Activated naive CD4-positive, alpha-beta T cell treated with anti-CD3 and anti-CD28 coated beads for 36 hours (primary cell): ENCODE measurements around the gene PITPNB. TPM values are rescaled to one million over a fixed set of nuclear protein-coding genes. Genes with fewer than 3 reads are reported as not detected.
A peak's percentile ranks its signal among the peaks of the same experiment; 100 is the strongest.

Experiments
- CTCF ChIA-PET: fragments of 350-600 bp; sonication (Branson Sonifier 250); formaldehyde crosslinking; loops from one replicate; lab custom pipeline; 2021; ENCODE audit warnings: antibody characterized with exemption; lab: Charles Lee
- DNase-seq: peaks from one replicate; pipeline ENCODE4 v3.0.0-alpha.2; 2020
- H3K27ac Mint-ChIP-seq: one replicate; pipeline ENCODE4 v1.8.0; 2021; ENCODE audit warnings: mild to moderate bottlenecking, mixed read lengths
- H3K27me3 Mint-ChIP-seq: one replicate; pipeline ENCODE4 v1.8.0; 2021; ENCODE audit warnings: low read depth, mixed read lengths
- H3K36me3 Mint-ChIP-seq: one replicate; pipeline ENCODE4 v1.8.0; 2021; ENCODE audit warnings: low read depth, mixed read lengths
- H3K4me1 Mint-ChIP-seq: one replicate; pipeline ENCODE4 v1.8.0; 2021; ENCODE audit warnings: low read depth, mixed read lengths
- H3K4me3 Mint-ChIP-seq: one replicate; pipeline ENCODE4 v1.8.0; 2021; ENCODE audit warnings: mild to moderate bottlenecking, moderate library complexity, mixed read lengths
- H3K9me3 Mint-ChIP-seq: one replicate; pipeline ENCODE4 v1.8.0; 2021; ENCODE audit warnings: mixed read lengths
- intact Hi-C: fragments of 100-400 bp; cut with micrococcal nuclease; formaldehyde crosslinking; loops from one replicate; pipeline ENCODE4 v1.15.1; 2023
- total RNA-seq, 2 experiments: library from RNA; stranded (reverse); gene quantifications; one replicate each; pipeline ENCODE4 v1.2.3, GENCODE V29; 2021

Gene PITPNB
- total RNA-seq, 2 experiments from 2014 or later: 76.4 to 78.7 TPM

- Mint-ChIP-seq H3K4me1 (peaks cover 2% of the 10 kb centered on the region), H3K4me3 (no peak overlapping the region), H3K27me3 (no peaks in the 10 kb centered on the region), H3K36me3 (peaks cover 10% of the 10 kb centered on the region), H3K27ac (no peak overlapping the region), H3K9me3 (no peaks in the 10 kb centered on the region)
- no peak for DNase-seq
- CTCF ChIA-PET: no interaction called here
- intact Hi-C loops: no loop called here
These were observed 22.1 kb upstream of the PITPNB start for GRCh38 chr22:27941143-27941542.

- Mint-ChIP-seq H3K9me3 (no peaks in the 10 kb centered on the region), H3K27me3 (no peaks in the 10 kb centered on the region), H3K4me3 (no peak overlapping the region), H3K4me1 (peaks cover 2% of the 10 kb centered on the region), H3K27ac (no peak overlapping the region), H3K36me3 (peaks cover 10% of the 10 kb centered on the region)
- intact Hi-C loops: no loop called here
- CTCF ChIA-PET: interaction anchor here (0.7 kb wide), 1 partner anchor 52 kb away, joined by 6 read pairs; no protein-coding TSS in a partner anchor
- no peak for DNase-seq
These were observed 18.4 kb upstream of the PITPNB start for GRCh38 chr22:27937453-27937852.

GRCh38 chr22:27935897-27936296, 16.8 kb upstream of the PITPNB start:
- no peaks in the 10 kb centered on the region for H3K9me3 Mint-ChIP-seq
- CTCF ChIA-PET: interaction anchor here (0.6 kb wide), 1 partner anchor 1378 kb away, joined by 3 read pairs; no protein-coding TSS in a partner anchor
- peaks cover 5% of the 10 kb centered on the region for H3K36me3 Mint-ChIP-seq
- no peak for DNase-seq
- H3K27ac Mint-ChIP-seq: no peak overlapping the region
- peaks cover 2% of the 10 kb centered on the region for H3K4me1 Mint-ChIP-seq
- H3K27me3 Mint-ChIP-seq: no peaks in the 10 kb centered on the region
- intact Hi-C loops: no loop called here
- H3K4me3 Mint-ChIP-seq: no peak overlapping the region

- Mint-ChIP-seq H3K9me3 (no peaks in the 10 kb centered on the region), H3K36me3 (peaks cover 4% of the 10 kb centered on the region), H3K27me3 (no peaks in the 10 kb centered on the region), H3K4me1 (peaks cover 2% of the 10 kb centered on the region), H3K4me3 (no peak overlapping the region), H3K27ac (no peak overlapping the region)
- DNase-seq: no peak
- intact Hi-C loops: no loop called here
- CTCF ChIA-PET: no interaction called here
These were observed 15.0 kb upstream of the PITPNB start for GRCh38 chr22:27934069-27934468.

- no peak overlapping the region for H3K27ac Mint-ChIP-seq
- CTCF ChIA-PET: no interaction called here
- intact Hi-C loops: no loop called here
- H3K4me3 Mint-ChIP-seq: no peak overlapping the region
- no peaks in the 10 kb centered on the region for H3K9me3 Mint-ChIP-seq
- H3K27me3 Mint-ChIP-seq: no peaks in the 10 kb centered on the region
- DNase-seq: no peak
- H3K4me1 Mint-ChIP-seq: peaks cover 2% of the 10 kb centered on the region
- peaks cover 1% of the 10 kb centered on the region for H3K36me3 Mint-ChIP-seq
These were observed 14.3 kb upstream of the PITPNB start for GRCh38 chr22:27933186-27933983.

GRCh38 chr22:27930331-27931060, 11.4 kb upstream of the PITPNB start:
- CTCF ChIA-PET: no interaction called here

GRCh38 chr22:27927608-27928007, 8.6 kb upstream of the PITPNB start:
- Mint-ChIP-seq H3K9me3 (no peaks in the 10 kb centered on the region), H3K36me3 (peaks cover 9% of the 10 kb centered on the region), H3K4me1 (peaks cover 16% of the 10 kb centered on the region), H3K27ac (no peak overlapping the region), H3K4me3 (no peak overlapping the region), H3K27me3 (no peaks in the 10 kb centered on the region)
- CTCF ChIA-PET: no interaction called here
- no peak for DNase-seq
- intact Hi-C loops: no loop called here

More at GRCh38 chr22:27930331-27931060, 11.4 kb upstream of the PITPNB start:
- peaks cover 7% of the 10 kb centered on the region for H3K4me1 Mint-ChIP-seq
- no peaks in the 10 kb centered on the region for H3K36me3 Mint-ChIP-seq
- no peaks in the 10 kb centered on the region for H3K27me3 Mint-ChIP-seq
- no peak for DNase-seq
- H3K27ac Mint-ChIP-seq: no peak overlapping the region
- H3K4me3 Mint-ChIP-seq: no peak overlapping the region
- intact Hi-C loops: no loop called here
- H3K9me3 Mint-ChIP-seq: no peaks in the 10 kb centered on the region

GRCh38 chr22:27925331-27925730, 6.3 kb upstream of the PITPNB start:
- Mint-ChIP-seq H3K36me3 (peaks cover 16% of the 10 kb centered on the region), H3K9me3 (no peaks in the 10 kb centered on the region), H3K4me1 (peaks cover 29% of the 10 kb centered on the region), H3K4me3 (no peak overlapping the region), H3K27ac (no peak overlapping the region), H3K27me3 (no peaks in the 10 kb centered on the region)
- CTCF ChIA-PET: no interaction called here
- no peak for DNase-seq
- intact Hi-C loops: no loop called here

GRCh38 chr22:27919942-27920755, 1.1 kb upstream of the PITPNB start:
- H3K9me3 Mint-ChIP-seq: no peaks in the 10 kb centered on the region
- peak overlapping the region; percentile 96 for H3K27ac Mint-ChIP-seq
- intact Hi-C loops: loop anchor here (5.0 kb wide), 2 partner anchors 38 to 882 kb away; partner anchors contain the start of gene XBP1
- peaks cover 31% of the 10 kb centered on the region for H3K36me3 Mint-ChIP-seq
- H3K4me1 Mint-ChIP-seq: peaks cover 54% of the 10 kb centered on the region
- no peaks in the 10 kb centered on the region for H3K27me3 Mint-ChIP-seq
- DNase-seq: peak; percentile 6
- peak overlapping the region; percentile 96 for H3K4me3 Mint-ChIP-seq
- CTCF ChIA-PET: interaction anchor here (0.5 to 1.0 kb wide), 2 partner anchors 31 to 42 kb away, joined by 3 to 6 read pairs; no protein-coding TSS in a partner anchor

GRCh38 chr22:27918341-27919221, 475 bp downstream of the PITPNB start:
- intact Hi-C loops: loop anchor here (5.0 kb wide), 2 partner anchors 36 to 884 kb away; partner anchors contain the start of gene XBP1
- peaks cover 31% of the 10 kb centered on the region for H3K36me3 Mint-ChIP-seq
- H3K27me3 Mint-ChIP-seq: no peaks in the 10 kb centered on the region
- H3K9me3 Mint-ChIP-seq: no peaks in the 10 kb centered on the region
- peak overlapping the region; percentile 96 for H3K27ac Mint-ChIP-seq
- peak overlapping the region; percentile 96 for H3K4me3 Mint-ChIP-seq
- DNase-seq: peak; percentile 73
- H3K4me1 Mint-ChIP-seq: peaks cover 66% of the 10 kb centered on the region
- CTCF ChIA-PET: interaction anchor here (0.6 to 1.0 kb wide), 5 partner anchors 19 to 1439 kb away, joined by 3 to 6 read pairs (median 3); no protein-coding TSS in a partner anchor

- Mint-ChIP-seq H3K9me3 (no peaks in the 10 kb centered on the region), H3K4me3 (no peak overlapping the region), H3K36me3 (peaks cover 27% of the 10 kb centered on the region), H3K4me1 (peaks cover 68% of the 10 kb centered on the region), H3K27me3 (no peaks in the 10 kb centered on the region), H3K27ac (no peak overlapping the region)
- intact Hi-C loops: loop anchor here (5.0 kb wide), 2 partner anchors 34 to 886 kb away; partner anchors contain the start of gene XBP1
- DNase-seq: no peak
- CTCF ChIA-PET: no interaction called here
These were observed 3.1 kb downstream of the PITPNB start for GRCh38 chr22:27915986-27916385.
